H9 (cell line): ENCODE results near the gene UTF1. TPM values are rescaled to one million over a fixed set of nuclear protein-coding genes. Genes with fewer than 3 reads are reported as not detected.

ENCODE experiments used
- DNase-seq: peaks from one replicate; pipeline ENCODE4 v3.0.0-alpha.2; 2017
- H2AFZ ChIP-seq: one replicate; pipeline ENCODE4 v1.6.1; 2013; ENCODE audit warnings: mild to moderate bottlenecking, low read length, control low read depth, moderate library complexity
- H2AK5ac ChIP-seq: 2 replicates; pipeline ENCODE4 v1.6.1; 2013; ENCODE audit warnings: low read length, control low read depth, mixed read lengths; ENCODE audit not compliant: insufficient read length
- H2BK120ac ChIP-seq: one replicate; pipeline ENCODE4 v1.6.1; 2013; ENCODE audit warnings: low read depth, mild to moderate bottlenecking, low read length, control low read depth, inconsistent platforms; ENCODE audit not compliant: poor library complexity, severe bottlenecking
- H2BK12ac ChIP-seq: 2 replicates; pipeline ENCODE4 v1.6.1; 2013; ENCODE audit warnings: low read length, control low read depth, mixed read lengths, low read depth; ENCODE audit not compliant: insufficient read length
- H2BK15ac ChIP-seq: 2 replicates; pipeline ENCODE4 v1.6.1; 2013; ENCODE audit warnings: low read depth, low read length, control low read depth
- H2BK20ac ChIP-seq: one replicate; pipeline ENCODE4 v1.6.1; 2013; ENCODE audit warnings: low read depth, mild to moderate bottlenecking, low read length, control low read depth, inconsistent platforms; ENCODE audit not compliant: poor library complexity, severe bottlenecking
- H2BK5ac ChIP-seq: 2 replicates; pipeline ENCODE4 v1.6.1; 2013; ENCODE audit warnings: low read length, control low read depth, mixed read lengths; ENCODE audit not compliant: insufficient read length
- H3K14ac ChIP-seq: 2 replicates; pipeline ENCODE4 v1.6.1; 2013; ENCODE audit warnings: low read length, control low read depth; ENCODE audit not compliant: insufficient read depth
- H3K18ac ChIP-seq: 2 replicates; pipeline ENCODE4 v1.6.1; 2013; ENCODE audit warnings: low read depth, mild to moderate bottlenecking, mixed read lengths, low read length, control low read depth; ENCODE audit not compliant: insufficient read length
- H3K23ac ChIP-seq: 2 replicates; pipeline ENCODE4 v1.6.1; 2013; ENCODE audit warnings: low read length, control low read depth, mixed read lengths, low read depth; ENCODE audit not compliant: insufficient read length
- H3K23me2 ChIP-seq: 2 replicates; pipeline ENCODE4 v1.6.1; 2013; ENCODE audit warnings: low read depth, mild to moderate bottlenecking, mixed read lengths, low read length, control low read depth; ENCODE audit not compliant: insufficient read length, poor library complexity, severe bottlenecking
- H3K27ac ChIP-seq: 2 replicates; pipeline ENCODE4 v1.5.1; 2013; ENCODE audit warnings: low read length, control low read depth, mixed read lengths, low read depth; ENCODE audit not compliant: insufficient read length
- H3K27me3 ChIP-seq: 2 replicates; pipeline ENCODE4 v1.6.1; 2013; ENCODE audit warnings: low read length, control low read depth, inconsistent platforms; ENCODE audit not compliant: insufficient read depth
- H3K4ac ChIP-seq: 2 replicates; pipeline ENCODE4 v1.6.1; 2013; ENCODE audit warnings: low read depth, mild to moderate bottlenecking, control low read depth, inconsistent platforms, low read length, moderate library complexity
- H3K4me1 ChIP-seq: 2 replicates; pipeline ENCODE4 v1.6.1; 2013; ENCODE audit warnings: low read length, control low read depth, inconsistent platforms; ENCODE audit not compliant: insufficient read depth
- H3K4me2 ChIP-seq: 2 replicates; pipeline ENCODE4 v1.6.1; 2013; ENCODE audit warnings: low read length, control low read depth, mixed read lengths; ENCODE audit not compliant: insufficient read length, insufficient read depth
- H3K56ac ChIP-seq: 2 replicates; pipeline ENCODE4 v1.6.1; 2013; ENCODE audit warnings: low read depth, mild to moderate bottlenecking, mixed read lengths, low read length, control low read depth; ENCODE audit not compliant: insufficient read length
- H3K79me1 ChIP-seq: 2 replicates; pipeline ENCODE4 v1.6.1; 2013; ENCODE audit warnings: low read depth, mild to moderate bottlenecking, moderate library complexity, low read length, control low read depth, inconsistent platforms; ENCODE audit not compliant: insufficient read depth, poor library complexity, severe bottlenecking
- H3K79me2 ChIP-seq: 2 replicates; pipeline ENCODE4 v1.6.1; 2013; ENCODE audit warnings: low read length, control low read depth, inconsistent platforms; ENCODE audit not compliant: insufficient read depth
- H3K9ac ChIP-seq: 2 replicates; pipeline ENCODE4 v1.6.1; 2013; ENCODE audit warnings: low read length, control low read depth, mixed read lengths; ENCODE audit not compliant: insufficient read length; ENCODE audit errors: extremely low read depth
- H3K9me3 ChIP-seq: one replicate; pipeline ENCODE4 v1.6.1; 2013; ENCODE audit warnings: low read depth, low read length, inconsistent platforms; ENCODE audit not compliant: control insufficient read depth
- H3T11ph ChIP-seq: one replicate; pipeline ENCODE4 v1.6.1; 2013; ENCODE audit warnings: mild to moderate bottlenecking, low read length, control low read depth, inconsistent platforms
- H4K20me1 ChIP-seq: one replicate; pipeline ENCODE4 v1.6.1; 2013; ENCODE audit not compliant: control insufficient read depth, insufficient read length, insufficient read depth
- H4K5ac ChIP-seq: 2 replicates; pipeline ENCODE4 v1.6.1; 2013; ENCODE audit warnings: low read depth, mild to moderate bottlenecking, mixed read lengths, low read length, control low read depth; ENCODE audit not compliant: insufficient read length
- H4K8ac ChIP-seq: replicated peaks from 2 replicates; pipeline ENCODE4 v1.6.1; 2013; ENCODE audit warnings: low read length, control low read depth, mixed read lengths, low read depth; ENCODE audit not compliant: insufficient read length
- H4K91ac ChIP-seq: 2 replicates; pipeline ENCODE4 v1.6.1; 2013; ENCODE audit warnings: low read depth, mild to moderate bottlenecking, moderate library complexity, mixed read lengths, low read length, control low read depth; ENCODE audit not compliant: insufficient read length
- H3K27ac Mint-ChIP-seq, 3 experiments: 2 replicates in 2 of 3; 3 replicates in 1 of 3; pipeline ENCODE4 v1.8.0; 2020 to 2021; ENCODE audit warnings: mixed read lengths in 3 of 3, mild to moderate bottlenecking in 1 of 3, moderate library complexity in 1 of 3
- H3K27me3 Mint-ChIP-seq: 2 replicates; pipeline ENCODE4 v1.8.0; 2021; ENCODE audit warnings: low read depth, mild to moderate bottlenecking, moderate library complexity, mixed read lengths
- H3K36me3 Mint-ChIP-seq, 3 experiments: 2 replicates in 2 of 3; 3 replicates in 1 of 3; pipeline ENCODE4 v1.8.0; 2020 to 2021; ENCODE audit warnings: low read depth in 3 of 3, mixed read lengths in 3 of 3; ENCODE audit not compliant: insufficient read depth in 1 of 3
- H3K4me1 Mint-ChIP-seq, 2 experiments: 2 replicates each; pipeline ENCODE4 v1.8.0; 2020; ENCODE audit warnings: mixed read lengths in 2 of 2
- H3K4me3 Mint-ChIP-seq, 2 experiments: 2 replicates in 1 of 2; 3 replicates in 1 of 2; pipeline ENCODE4 v1.8.0; 2020 to 2021; ENCODE audit warnings: mild to moderate bottlenecking in 2 of 2, mixed read lengths in 2 of 2, moderate library complexity in 1 of 2
- H3K9me3 Mint-ChIP-seq, 2 experiments: 2 replicates in 1 of 2; 3 replicates in 1 of 2; pipeline ENCODE4 v1.8.0; 2020; ENCODE audit warnings: mild to moderate bottlenecking in 2 of 2, mixed read lengths in 2 of 2, moderate library complexity in 1 of 2
- WGBS: extraction: QIAGEN DNeasy Blood & Tissue Kit; methylation state at CpG from one replicate; pipeline ENCODE4 v1.1.7; 2013; ENCODE audit warnings: missing lambda C conversion rate, low lambda C conversion rate, mixed read lengths; ENCODE audit not compliant: insufficient read length; ENCODE audit errors: extremely low coverage; 5-methylcytosine and 5-hydroxymethylcytosine counted together
- total RNA-seq: library from RNA; stranded (reverse); gene quantifications from 2 replicates; pipeline ENCODE4 v1.2.1, GENCODE V29; 2021
- TF ChIP-seq, protein P1 (sequence below): fragments of 200-600 bp; sonication (generic); conservative IDR thresholded peaks from 3 replicates; pipeline ENCODE4 v1.8.0; 2021; ENCODE audit warnings: antibody characterized with exemption, mild to moderate bottlenecking

The UTF1 gene
- total RNA-seq, 1 experiment from 2014 or later = 31.5 TPM

DNA sequence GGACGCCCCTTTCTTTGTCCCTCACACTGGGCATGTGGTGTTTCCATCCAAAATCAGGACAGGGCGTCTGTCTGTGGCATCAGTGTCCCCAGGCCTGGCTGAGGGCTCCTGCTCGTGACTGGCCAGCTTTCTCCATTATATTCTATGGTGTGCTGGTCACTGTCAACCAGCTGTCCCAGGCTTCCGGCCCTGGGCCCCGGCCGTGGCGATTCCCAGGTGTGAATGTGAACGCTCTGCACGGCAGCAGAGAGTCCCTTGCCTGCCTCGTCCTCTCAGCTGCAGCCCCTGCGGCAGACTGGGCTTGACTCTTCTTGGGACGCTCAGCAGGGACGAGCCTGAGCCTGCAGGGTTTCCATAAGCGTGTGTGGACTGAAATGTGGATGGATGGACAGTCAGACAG lies 5.9 kb upstream of the UTF1 start:
- TF ChIP-seq, protein P1, sequence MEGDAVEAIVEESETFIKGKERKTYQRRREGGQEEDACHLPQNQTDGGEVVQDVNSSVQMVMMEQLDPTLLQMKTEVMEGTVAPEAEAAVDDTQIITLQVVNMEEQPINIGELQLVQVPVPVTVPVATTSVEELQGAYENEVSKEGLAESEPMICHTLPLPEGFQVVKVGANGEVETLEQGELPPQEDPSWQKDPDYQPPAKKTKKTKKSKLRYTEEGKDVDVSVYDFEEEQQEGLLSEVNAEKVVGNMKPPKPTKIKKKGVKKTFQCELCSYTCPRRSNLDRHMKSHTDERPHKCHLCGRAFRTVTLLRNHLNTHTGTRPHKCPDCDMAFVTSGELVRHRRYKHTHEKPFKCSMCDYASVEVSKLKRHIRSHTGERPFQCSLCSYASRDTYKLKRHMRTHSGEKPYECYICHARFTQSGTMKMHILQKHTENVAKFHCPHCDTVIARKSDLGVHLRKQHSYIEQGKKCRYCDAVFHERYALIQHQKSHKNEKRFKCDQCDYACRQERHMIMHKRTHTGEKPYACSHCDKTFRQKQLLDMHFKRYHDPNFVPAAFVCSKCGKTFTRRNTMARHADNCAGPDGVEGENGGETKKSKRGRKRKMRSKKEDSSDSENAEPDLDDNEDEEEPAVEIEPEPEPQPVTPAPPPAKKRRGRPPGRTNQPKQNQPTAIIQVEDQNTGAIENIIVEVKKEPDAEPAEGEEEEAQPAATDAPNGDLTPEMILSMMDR = no peak
- Mint-ChIP-seq H3K36me3 (peaks cover 0 to 6% (median 3%) of the 10 kb centered on the region in 3 experiments; a peak in 3 of 7 replicates), H3K9me3 (peaks cover 1 to 2% of the 10 kb centered on the region in 2 experiments; a peak in 2 of 5 replicates), H3K27ac (peak overlapping the region in 2 of 3 experiments; percentile 65 to 68; a peak in 2 of 7 replicates), H3K27me3 (peaks cover 28% of the 10 kb centered on the region), H3K4me3 (no peak overlapping the region), H3K4me1 (peaks cover 23 to 32% of the 10 kb centered on the region in 2 experiments)
- Histone ChIP-seq H4K5ac (no peak overlapping the region), H3K23me2 (no peaks in the 10 kb centered on the region), H3K27me3 (peaks cover under 1% of the 10 kb centered on the region; the same call in 1 of the 2 replicates), H4K91ac (no peak overlapping the region), H2BK20ac (no peak overlapping the region), H3K18ac (no peak overlapping the region), H2BK15ac (no peak overlapping the region), H2BK5ac (no peak overlapping the region), H3K27ac (no peak overlapping the region), H3K9me3 (no peaks in the 10 kb centered on the region), H3K56ac (no peak overlapping the region), H3K79me2 (no peaks in the 10 kb centered on the region), H3T11ph (no peak overlapping the region), H3K9ac (no peak overlapping the region), H3K23ac (no peak overlapping the region), H3K79me1 (no peaks in the 10 kb centered on the region), H3K4me2 (no peak overlapping the region), H4K20me1 (no peaks in the 10 kb centered on the region), H2BK120ac (no peak overlapping the region), H2BK12ac (no peak overlapping the region), H3K4me1 (no peaks in the 10 kb centered on the region), H3K14ac (no peak overlapping the region), H3K4ac (no peak overlapping the region), H2AFZ (no peak overlapping the region), H2AK5ac (no peak overlapping the region), H4K8ac (no peak overlapping the region)
- DNase-seq = no peak
- no CpG with 5 or more reads among the region's 14 CpGs for WGBS
